ENCODE data around the gene GPR150. TPM values are rescaled to one million over a fixed set of nuclear protein-coding genes. Genes with fewer than 3 reads are reported as not detected.

GPR150 gene
- total and polyA plus RNA-seq, 10 of the 15 experiments (the other 5 are each of a cell fraction or from before 2014, with no cell fraction given), result 0.08 to 1.1 (median 0.37) TPM; not detected in 1

- TF ChIP-seq IRF3 (IDR thresholded peaks at IDR 0.05), result no peak
- 0 out of 6 replicates have a peak, but pooled peaks of 1 of the 3 experiments have one; percentile 6 for TF ChIP-seq CTCF (IDR thresholded peaks at IDR 0.05 in 2 of 3, conservative IDR thresholded peaks at IDR 0.05 in 1 of 3; ENCODE audit: control insufficient read depth in 2 of 3, extremely low read depth in 1 of 3, insufficient read depth in 1 of 3, low read depth in 3 of 3, low read length in 3 of 3)
- TF ChIP-seq USF2 (IDR thresholded peaks at IDR 0.05; ENCODE audit: borderline replicate concordance, low read depth, low read length), result no peak
- TF ChIP-seq TCF7 (IDR thresholded peaks at IDR 0.05; ENCODE audit: borderline replicate concordance), result no peak
- peak; percentile 62 for TF ChIP-seq IKZF1 (conservative IDR thresholded peaks at IDR 0.05)
- TF ChIP-seq PRDM15 (CRISPR knock-in tag; IDR thresholded peaks at IDR 0.05), result no peak
- TF ChIP-seq NKRF (conservative IDR thresholded peaks at IDR 0.05), result no peak
- no peak for TF ChIP-seq ESRRA (IDR thresholded peaks at IDR 0.05; ENCODE audit: low read length)
- TF ChIP-seq CHD4 (IDR thresholded peaks at IDR 0.05), result no peak
- no peak for TF ChIP-seq SREBF2 (IDR thresholded peaks at IDR 0.05; ENCODE audit: low read length)
- no peak for TF ChIP-seq HDGF (IDR thresholded peaks at IDR 0.05)
- peak; percentile 95 for TF ChIP-seq RFX5 (IDR thresholded peaks at IDR 0.05; ENCODE audit: low read depth, low read length)
- no peak for TF ChIP-seq ZNF274 (IDR thresholded peaks at IDR 0.05; ENCODE audit: insufficient read depth, insufficient read length)
- TF ChIP-seq CREM (IDR thresholded peaks at IDR 0.05; ENCODE audit: low read depth), result peak; percentile 64; the same call in 1 of the 2 replicates
- TF ChIP-seq EED (IDR thresholded peaks at IDR 0.05; ENCODE audit: low read depth), result no peak
- TF ChIP-seq RELA (IDR thresholded peaks at IDR 0.05; ENCODE audit: borderline replicate concordance, partially characterized antibody), result no peak
- TF ChIP-seq CREB1 (IDR thresholded peaks at IDR 0.05; ENCODE audit: low read depth), result peak; percentile 79
Observed at GRCh38 chr5:95620870-95621838, 1.3 kb downstream of the GPR150 start (continued).

Data from GM12878 (cell line).